K562 (cell line): ENCODE data around the gene SLC25A28. TPM values are rescaled to one million over a fixed set of nuclear protein-coding genes. Genes with fewer than 3 reads are reported as not detected.

Experiments used
- CHD1 ChIP-seq: fragments of 200-600 bp; sonication (generic); IDR thresholded peaks from one replicate; pipeline ENCODE4 v1.6.1; 2012; ENCODE audit warnings: mild to moderate bottlenecking, moderate library complexity, low read length, inconsistent platforms
- HLTF ChIP-seq: fragments of 450-650 bp; IDR thresholded peaks from 2 replicates; pipeline ENCODE4 v1.6.1; 2016
- HMGXB4 ChIP-seq: sonication (generic); formaldehyde crosslinking; IDR thresholded peaks from 2 replicates; pipeline ENCODE4 v1.8.1; 2023; ENCODE audit warnings: mild to moderate bottlenecking, missing genetic modification reagents
- HNRNPLL ChIP-seq: fragments of 200-400 bp; formaldehyde crosslinking; IDR thresholded peaks from 2 replicates; pipeline ENCODE4 v1.6.1; 2017; ENCODE audit warnings: low read length, low read depth, mild to moderate bottlenecking; ENCODE audit not compliant: poor library complexity, severe bottlenecking
- MIER1 ChIP-seq: fragments of 450-650 bp; IDR thresholded peaks from 2 replicates; pipeline ENCODE4 v1.6.1; 2016; ENCODE audit warnings: antibody characterized with exemption, mild to moderate bottlenecking, low read depth
- PHF8 ChIP-seq: fragments of 200-600 bp; sonication (generic); IDR thresholded peaks from 2 replicates; pipeline ENCODE4 v1.6.1; 2012; ENCODE audit warnings: mixed run types, mild to moderate bottlenecking, inconsistent platforms, low read length, moderate library complexity, borderline replicate concordance
- PRDM10 ChIP-seq: fragments of 450-650 bp; IDR thresholded peaks from 2 replicates; pipeline ENCODE4 v1.6.1; 2018; ENCODE audit not compliant: partially characterized antibody
- XRCC4 ChIP-seq: IDR thresholded peaks from one replicate; pipeline ENCODE4 v1.6.1; 2011; ENCODE audit not compliant: insufficient read depth, insufficient read length; ENCODE audit errors: extremely low read depth
- ZBTB40 ChIP-seq, 2 experiments: fragments of 450-650 bp in 1 of 2; sonication (generic) in 1 of 2; formaldehyde crosslinking in 1 of 2; IDR thresholded peaks; 2 replicates each; pipeline versions ENCODE4 v1.7.1 to v1.9.0; 2016 to 2022; ENCODE audit warnings: inconsistent platforms in 1 of 2, mild to moderate bottlenecking in 1 of 2, missing genetic modification reagents in 1 of 2
- ZNF41 ChIP-seq: fragments of 250-450 bp; sonication (Bioruptor Pico); conservative IDR thresholded peaks from 2 replicates; pipeline ENCODE4 v1.4.0; 2020; ENCODE audit warnings: mild to moderate bottlenecking
- ZNF431 ChIP-seq: sonication (generic); formaldehyde crosslinking; IDR thresholded peaks from 2 replicates; pipeline ENCODE4 v1.8.0; 2022; ENCODE audit warnings: mild to moderate bottlenecking, missing genetic modification reagents
- ZNF436 ChIP-seq: fragments of 250-450, 450-650 bp; sonication (Bioruptor Pico); formaldehyde crosslinking; IDR thresholded peaks from 2 replicates; pipeline ENCODE4 v1.7.0; 2020; ENCODE audit warnings: mild to moderate bottlenecking
- polyA plus RNA-seq, 8 experiments: library from polyadenylated mRNA; depleted of rRNA in 4 of 8; stranded (reverse) in 5 of 8; unstranded in 3 of 8; fragments of >200 nt; fragmentation: Nextera tagmentation in 2 of 8; fragmentation: Illumina TruSeq in 1 of 8; extraction: Ambion mirVana in 2 of 8; extraction: Trizol in 1 of 8; gene quantifications; 2 replicates each; pipeline versions ENCODE4 v1.2.1 to v1.2.3, GENCODE V29; 2011 to 2014; ENCODE audit warnings: inconsistent platforms in 1 of 8, missing spikeins in 1 of 8
- total RNA-seq, 7 experiments: library from RNA; depleted of rRNA in 6 of 7; stranded (reverse); fragments of >200 nt in 6 of 7; fragmentation: Illumina TruSeq in 2 of 7; extraction: Trizol in 2 of 7; gene quantifications; 2 replicates each; pipeline versions ENCODE4 v1.2.1 to v1.2.3, GENCODE V29; 2011 to 2021; ENCODE audit warnings: low replicate concordance in 1 of 7

SLC25A28 gene
- total and polyA plus RNA-seq, 9 of the 15 experiments (the other 6 are each of a cell fraction or from before 2014, with no cell fraction given): 6.2 to 32.3 (median 18.8) TPM

GRCh38 chr10:99621454-99622251, 1.4 kb upstream of the SLC25A28 start (continued):
- TF ChIP-seq ZBTB40 (IDR thresholded peaks at IDR 0.05) (0 out of 2 replicates have a peak, but pooled peaks have one; percentile 14), ZBTB40 (CRISPR knock-in tag; IDR thresholded peaks at IDR 0.05) (no peak), HMGXB4 (no peak), MIER1 (no peak), HNRNPLL (no peak), CHD1 (no peak), ZNF436 (CRISPR knock-in tag) (no peak), PRDM10 (peak; percentile 27), HLTF (no peak), ZNF431 (CRISPR knock-in tag) (no peak), XRCC4 (no peak), PHF8 (peak; percentile 48; the same call in 1 of the 2 replicates), ZNF41 (CRISPR knock-in tag) (no peak)
